GM18502 (cell line): ENCODE measurements around the gene ROBO3.

Source experiments
- ATAC-seq: cut with Tn5 transposase; IDR thresholded peaks from one replicate; pipeline ENCODE4 v1.9.1; 2021; ENCODE audit warnings: mild to moderate bottlenecking; ENCODE audit not compliant: unreplicated experiment, poor library complexity

Gene ROBO3

GRCh38 chr11:124875943-124876817, 10.9 kb downstream of the ROBO3 start:
- ATAC-seq = peak; percentile 92

- ATAC-seq = no peak
Observed at GRCh38 chr11:124876818-124877630, 11.8 kb downstream of the ROBO3 start.

- ATAC-seq = no peak
Observed at GRCh38 chr11:124877631-124877909, 12.3 kb downstream of the ROBO3 start.

- ATAC-seq = no peak
Observed at GRCh38 chr11:124877910-124878758, 12.9 kb downstream of the ROBO3 start.

- no peak for ATAC-seq
Observed at GRCh38 chr11:124878759-124879492, 13.7 kb downstream of the ROBO3 start.

GRCh38 chr11:124879493-124880289, 14.5 kb downstream of the ROBO3 start:
- no peak for ATAC-seq

GRCh38 chr11:124880290-124880611, 15.0 kb downstream of the ROBO3 start:
- ATAC-seq = no peak

GRCh38 chr11:124880958-124881357, 15.7 kb downstream of the ROBO3 start:
- no peak for ATAC-seq

GRCh38 chr11:124882339-124883071, 17.3 kb downstream of the ROBO3 start:
- ATAC-seq = no peak

GRCh38 chr11:124884340-124884739, 19.1 kb downstream of the ROBO3 start:
- no peak for ATAC-seq

GRCh38 chr11:124884869-124885479, 19.7 kb downstream of the ROBO3 start:
- ATAC-seq = no peak

GRCh38 chr11:124886476-124886875, 21.2 kb downstream of the ROBO3 start:
- no peak for ATAC-seq

- no peak for ATAC-seq
Observed at GRCh38 chr11:124886978-124887666, 21.9 kb downstream of the ROBO3 start.

GRCh38 chr11:124887667-124888013, 22.4 kb downstream of the ROBO3 start:
- ATAC-seq = no peak

GRCh38 chr11:124889191-124890091, 24.2 kb downstream of the ROBO3 start:
- ATAC-seq = no peak

- no peak for ATAC-seq
Observed at GRCh38 chr11:124890151-124890550, 24.9 kb downstream of the ROBO3 start.
